PC-3 (cell line): ENCODE measurements around the gene AKAP6. TPM values are rescaled to one million over a fixed set of nuclear protein-coding genes. Genes with fewer than 3 reads are reported as not detected.
A peak's percentile ranks its signal among the peaks of the same experiment; 100 is the strongest.

Experiments used
- ATAC-seq: fragments of 200-7000 bp; cut with Tn5 transposase; 2 replicates; pipeline ENCODE4 v1.9.1; 2020; ENCODE audit warnings: mild to moderate bottlenecking, moderate library complexity
- BruUV-seq: library from RNA; stranded (reverse); fragments of 400-500 nt; replicated peaks from 2 replicates; lab custom pipeline; 2021; lab: Mats Ljungman, UMichigan
- CTCF ChIA-PET: fragments of 300-600 bp; sonication (Branson Sonifier 250); formaldehyde crosslinking; loops from one replicate; lab custom pipeline; 2022; ENCODE audit warnings: antibody characterized with exemption; lab: Charles Lee
- POLR2A ChIA-PET: fragments of 300-600 bp; sonication (Branson Sonifier 250); formaldehyde crosslinking; loops from one replicate; lab custom pipeline; 2022; ENCODE audit warnings: antibody characterized with exemption; ENCODE audit not compliant: unreplicated experiment; lab: Charles Lee
- DNase-seq: peaks from one replicate; pipeline ENCODE4 v3.0.0-alpha.2; 2015
- H2AFZ ChIP-seq: fragments of 300-600 bp; sonication (generic); 2 replicates; pipeline ENCODE4 v1.6.0; 2016; ENCODE audit warnings: antibody characterized with exemption, low read length
- H3F3A ChIP-seq: fragments of 300-600 bp; sonication (generic); one replicate; pipeline ENCODE4 v1.6.0; 2017; ENCODE audit warnings: antibody characterized with exemption, low read length, control low read depth, mild to moderate bottlenecking; ENCODE audit not compliant: unreplicated experiment
- H3K27ac ChIP-seq: fragments of 300-600 bp; sonication (generic); 2 replicates; pipeline ENCODE4 v1.5.1; 2016; ENCODE audit warnings: mild to moderate bottlenecking, low read length
- H3K27me3 ChIP-seq: fragments of 300-600 bp; sonication (generic); 2 replicates; pipeline ENCODE4 v1.6.1; 2016; ENCODE audit warnings: low read length, mixed read lengths
- H3K36me3 ChIP-seq: fragments of 300-600 bp; sonication (generic); 2 replicates; pipeline ENCODE4 v1.6.1; 2016; ENCODE audit warnings: low read depth, mixed run types, low read length, mixed read lengths
- H3K4me1 ChIP-seq: fragments of 300-600 bp; sonication (generic); 2 replicates; pipeline ENCODE4 v1.5.1; 2016; ENCODE audit warnings: low read length; ENCODE audit not compliant: insufficient read depth
- H3K4me2 ChIP-seq: fragments of 300-600 bp; sonication (generic); 2 replicates; pipeline ENCODE4 v1.6.0; 2016; ENCODE audit warnings: low read length
- H3K4me3 ChIP-seq: fragments of 300-600 bp; sonication (generic); 2 replicates; pipeline ENCODE4 v1.5.1; 2016; ENCODE audit warnings: mild to moderate bottlenecking, low read length, mixed read lengths
- H3K79me2 ChIP-seq: fragments of 300-600 bp; sonication (generic); 2 replicates; pipeline ENCODE4 v1.6.1; 2017; ENCODE audit warnings: low read length, mixed read lengths
- H3K9ac ChIP-seq: fragments of 300-600 bp; sonication (generic); 2 replicates; pipeline ENCODE4 v1.6.0; 2016; ENCODE audit warnings: mild to moderate bottlenecking, low read length
- H3K9me2 ChIP-seq: fragments of 300-600 bp; sonication (generic); replicated peaks from 2 replicates; pipeline ENCODE4 v1.6.1; 2016; ENCODE audit warnings: mixed run types, low read length, mixed read lengths
- H3K9me3 ChIP-seq: fragments of 300-600 bp; sonication (generic); 2 replicates; pipeline ENCODE4 v1.6.1; 2016; ENCODE audit warnings: low read length, mixed read lengths
- H4K20me1 ChIP-seq: fragments of 300-600 bp; sonication (generic); 2 replicates; pipeline ENCODE4 v1.6.1; 2016; ENCODE audit warnings: low read length, mixed read lengths
- EZH2 ChIP-seq: fragments of 300-600 bp; sonication (generic); IDR thresholded peaks from one replicate; pipeline ENCODE4 v1.6.1; 2017; ENCODE audit warnings: antibody characterized with exemption, mild to moderate bottlenecking, low read length; ENCODE audit not compliant: unreplicated experiment
- EZH2phosphoT487 ChIP-seq: fragments of 300-600 bp; sonication (generic); IDR thresholded peaks from 2 replicates; pipeline ENCODE4 v1.6.1; 2018; ENCODE audit warnings: mild to moderate bottlenecking, antibody characterized with exemption, low read length, borderline replicate concordance
- intact Hi-C: fragments of 100-400 bp; cut with micrococcal nuclease; formaldehyde crosslinking; loops from 2 replicates; pipeline ENCODE4 v1.9.0; 2023
- total RNA-seq: library from RNA; depleted of rRNA; stranded (reverse); fragments of >200 nt; gene quantifications from 2 replicates; pipeline ENCODE4 v1.2.3, GENCODE V29; 2014
- TF ChIP-seq, protein P1 (sequence below): fragments of 300-600 bp; sonication (generic); conservative IDR thresholded peaks from 2 replicates; pipeline ENCODE4 v1.5.1; 2017; ENCODE audit warnings: antibody characterized with exemption, low read depth, mild to moderate bottlenecking, low read length

Gene AKAP6
- total RNA-seq, 1 experiment from 2014 or later = 1.5 TPM

DNA sequence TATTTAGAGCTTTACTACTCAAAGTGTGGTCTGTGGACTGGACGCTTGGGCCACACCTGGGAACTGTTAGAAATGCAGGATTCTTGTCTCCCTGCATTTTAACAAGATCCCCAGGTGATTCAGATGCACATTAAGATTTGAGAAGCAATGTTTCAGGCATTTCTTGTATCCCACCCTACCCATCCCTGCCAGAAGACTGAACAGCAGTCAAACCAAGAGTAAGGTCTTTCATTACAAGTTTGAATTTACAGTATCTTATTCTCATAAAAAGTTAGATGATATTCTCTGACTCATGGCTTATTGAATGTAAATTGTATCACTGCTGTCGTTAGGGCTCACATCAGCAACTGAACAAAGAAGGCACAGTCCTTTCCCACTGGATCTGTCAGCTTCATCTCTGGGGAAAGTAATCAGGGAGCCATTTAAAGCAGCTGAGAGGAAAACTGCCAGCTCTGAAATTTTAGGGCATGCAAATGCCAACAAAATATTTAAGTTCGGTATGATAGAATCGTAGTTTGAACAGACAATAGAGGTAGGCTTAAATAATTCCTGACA lies 141.1 kb downstream of the AKAP6 start:
- Histone ChIP-seq H3K36me3 (no peaks in the 10 kb centered on the region), H3K79me2 (no peaks in the 10 kb centered on the region), H3F3A (no peaks in the 10 kb centered on the region), H3K27me3 (no peaks in the 10 kb centered on the region), H3K27ac (peak overlapping the region; percentile 17), H3K9ac (no peak overlapping the region), H3K9me3 (no peaks in the 10 kb centered on the region), H3K4me1 (peaks cover 62% of the 10 kb centered on the region), H4K20me1 (no peaks in the 10 kb centered on the region), H2AFZ (no peak overlapping the region), H3K4me3 (no peak overlapping the region), H3K4me2 (peak overlapping the region; percentile 30), H3K9me2 (no peaks in the 10 kb centered on the region)
- ATAC-seq = peak; percentile 42
- intact Hi-C loops = loop anchor here (5.0 kb wide), 1 partner anchor 1013 kb away; the partner anchor contains the start of gene DTD2
- CTCF ChIA-PET = interaction anchor here (0.7 to 2.1 kb wide), 9 partner anchors 44 to 1714 kb away, joined by 3 to 29 read pairs (median 6); no protein-coding TSS in a partner anchor
- no TSS peak for BruUV-seq
- TF ChIP-seq, protein P1, sequence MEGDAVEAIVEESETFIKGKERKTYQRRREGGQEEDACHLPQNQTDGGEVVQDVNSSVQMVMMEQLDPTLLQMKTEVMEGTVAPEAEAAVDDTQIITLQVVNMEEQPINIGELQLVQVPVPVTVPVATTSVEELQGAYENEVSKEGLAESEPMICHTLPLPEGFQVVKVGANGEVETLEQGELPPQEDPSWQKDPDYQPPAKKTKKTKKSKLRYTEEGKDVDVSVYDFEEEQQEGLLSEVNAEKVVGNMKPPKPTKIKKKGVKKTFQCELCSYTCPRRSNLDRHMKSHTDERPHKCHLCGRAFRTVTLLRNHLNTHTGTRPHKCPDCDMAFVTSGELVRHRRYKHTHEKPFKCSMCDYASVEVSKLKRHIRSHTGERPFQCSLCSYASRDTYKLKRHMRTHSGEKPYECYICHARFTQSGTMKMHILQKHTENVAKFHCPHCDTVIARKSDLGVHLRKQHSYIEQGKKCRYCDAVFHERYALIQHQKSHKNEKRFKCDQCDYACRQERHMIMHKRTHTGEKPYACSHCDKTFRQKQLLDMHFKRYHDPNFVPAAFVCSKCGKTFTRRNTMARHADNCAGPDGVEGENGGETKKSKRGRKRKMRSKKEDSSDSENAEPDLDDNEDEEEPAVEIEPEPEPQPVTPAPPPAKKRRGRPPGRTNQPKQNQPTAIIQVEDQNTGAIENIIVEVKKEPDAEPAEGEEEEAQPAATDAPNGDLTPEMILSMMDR = no peak
- no peak for TF ChIP-seq EZH2phosphoT487
- TF ChIP-seq EZH2 = no peak
- POLR2A ChIA-PET = no interaction called here
- DNase-seq = peak; percentile 56

DNA sequence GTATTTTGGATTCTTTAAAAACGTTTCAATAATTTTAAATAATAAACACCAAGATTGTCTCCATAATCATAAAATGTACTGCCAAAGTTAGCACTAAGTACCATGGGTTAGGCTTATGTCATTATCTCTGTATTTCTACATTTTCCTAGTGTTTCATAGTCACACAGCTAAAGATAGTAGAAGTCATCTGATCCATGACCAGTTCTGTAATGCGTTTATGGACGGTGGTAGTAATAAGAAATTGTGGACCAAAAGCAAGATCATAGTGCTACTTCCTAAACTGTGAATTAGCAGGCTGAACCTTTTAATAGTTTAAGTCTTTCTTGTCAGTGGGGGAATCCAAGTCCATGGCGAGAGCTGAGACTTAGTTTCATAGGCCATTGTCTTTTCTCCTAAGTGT lies 142.1 kb downstream of the AKAP6 start:
- no TSS peak for BruUV-seq
- intact Hi-C loops = loop anchor here (5.0 kb wide), 1 partner anchor 1014 kb away; the partner anchor contains the start of gene DTD2
- H3K4me1 ChIP-seq = peaks cover 62% of the 10 kb centered on the region

More for the DNA sequence above, 142.1 kb downstream of the AKAP6 start:
- ATAC-seq (no peak), DNase-seq (no peak)
- Histone ChIP-seq H3K4me2 (no peak overlapping the region), H4K20me1 (no peaks in the 10 kb centered on the region), H3K27ac (no peak overlapping the region), H3K36me3 (no peaks in the 10 kb centered on the region), H3K79me2 (no peaks in the 10 kb centered on the region), H3K4me3 (no peak overlapping the region), H2AFZ (no peak overlapping the region), H3K9ac (no peak overlapping the region), H3K9me2 (no peaks in the 10 kb centered on the region), H3F3A (no peaks in the 10 kb centered on the region), H3K9me3 (no peaks in the 10 kb centered on the region), H3K27me3 (no peaks in the 10 kb centered on the region)
- ChIA-PET POLR2A (no interaction called here), CTCF (interaction anchor here (2.1 kb wide), 1 partner anchor 43 kb away, joined by 29 read pairs; no protein-coding TSS in a partner anchor)
- TF ChIP-seq EZH2 = no peak
- TF ChIP-seq, protein P1 = no peak
- no peak for TF ChIP-seq EZH2phosphoT487
